GM21515 (cell line): ENCODE results near the gene CXXC1.
"Not testable (repeated sequence)": the region's sequence is repeated elsewhere in the genome, so short reads cannot be mapped to it uniquely, and the experiment has no call there.

Experiments
- ATAC-seq: cut with Tn5 transposase; IDR thresholded peaks from one replicate; pipeline ENCODE4 v1.9.1; 2021; ENCODE audit not compliant: unreplicated experiment

The CXXC1 gene

DNA sequence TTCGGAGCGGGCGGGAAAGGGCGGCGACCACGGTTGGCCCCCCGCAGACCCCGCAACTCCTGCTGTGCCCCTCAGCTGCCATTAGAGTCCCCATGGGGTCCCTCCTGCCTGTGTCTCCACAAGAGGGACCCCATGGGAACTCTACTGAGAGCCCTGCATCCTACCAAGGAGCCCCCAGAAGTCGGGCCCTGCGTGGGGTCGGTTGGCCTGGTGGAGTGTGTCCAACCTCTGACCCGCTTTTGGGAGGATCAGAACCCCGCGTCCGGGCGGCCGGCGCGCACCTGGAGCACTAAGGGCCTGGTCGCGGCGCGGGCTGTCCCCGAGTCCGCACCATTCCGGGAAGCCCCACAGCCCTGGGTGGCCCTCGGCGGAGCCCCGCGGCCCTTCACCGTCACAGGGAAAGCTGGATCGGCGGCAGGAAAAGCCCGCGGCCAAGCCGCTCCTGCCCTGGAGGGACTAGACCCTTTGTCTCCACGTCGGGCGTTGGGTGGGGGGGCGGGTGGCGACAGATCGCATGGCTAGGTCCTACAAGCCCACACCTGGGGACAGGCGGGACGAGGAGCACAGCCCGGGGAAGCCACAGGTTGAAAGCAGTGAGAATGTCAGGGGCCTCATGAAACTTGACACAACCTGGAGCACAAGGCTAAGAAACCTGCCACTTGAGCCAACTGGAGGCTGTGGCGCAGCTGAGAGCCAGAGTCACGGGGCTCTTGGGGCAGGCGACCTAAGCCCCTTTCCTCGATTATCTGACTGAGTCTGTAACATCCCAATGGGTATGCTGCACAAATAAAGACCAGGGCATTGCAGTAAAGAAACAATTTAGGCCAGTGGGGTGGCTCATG is 11.2 kb upstream of the CXXC1 start:
- ATAC-seq: no peak

DNA sequence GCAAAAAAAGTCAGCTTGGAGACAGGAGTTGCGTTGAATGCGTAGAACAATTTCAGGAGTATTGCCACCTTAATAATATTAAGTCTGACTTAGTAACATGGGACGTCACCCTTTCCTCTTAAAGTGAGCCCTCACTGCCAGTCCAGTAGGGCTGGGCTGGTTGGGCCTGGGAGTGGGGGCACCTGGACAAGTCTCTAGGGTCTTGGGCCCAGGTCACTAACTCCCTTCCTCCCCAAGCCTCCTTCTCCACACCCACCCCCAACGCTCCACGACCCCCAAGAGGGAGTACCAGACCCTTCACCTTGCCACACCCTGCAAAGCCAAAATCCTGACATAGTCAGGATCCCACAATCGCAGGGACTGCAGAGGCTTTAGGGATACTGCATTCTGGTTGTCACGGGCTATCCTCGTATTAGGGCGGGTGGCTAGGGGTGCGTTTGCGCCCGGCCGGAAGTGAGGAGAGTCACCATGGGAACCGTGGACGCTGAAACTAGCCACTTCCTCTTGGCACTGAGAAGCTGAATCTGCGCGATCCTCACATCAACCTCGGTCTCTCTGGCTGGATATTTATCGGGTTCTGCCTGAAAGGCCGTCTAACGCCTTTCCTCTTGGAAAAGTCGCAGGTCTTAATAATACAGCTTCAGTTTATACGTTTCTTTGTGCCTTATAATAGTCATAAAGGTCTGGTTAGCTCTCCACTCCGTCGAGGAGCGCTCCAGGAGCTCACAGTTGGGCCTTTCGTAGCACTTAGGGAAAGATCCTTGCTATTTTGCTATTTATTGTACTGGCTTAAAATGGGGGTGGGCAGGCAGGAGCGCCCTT is 10.3 kb upstream of the CXXC1 start:
- peak; percentile 97 for ATAC-seq

DNA sequence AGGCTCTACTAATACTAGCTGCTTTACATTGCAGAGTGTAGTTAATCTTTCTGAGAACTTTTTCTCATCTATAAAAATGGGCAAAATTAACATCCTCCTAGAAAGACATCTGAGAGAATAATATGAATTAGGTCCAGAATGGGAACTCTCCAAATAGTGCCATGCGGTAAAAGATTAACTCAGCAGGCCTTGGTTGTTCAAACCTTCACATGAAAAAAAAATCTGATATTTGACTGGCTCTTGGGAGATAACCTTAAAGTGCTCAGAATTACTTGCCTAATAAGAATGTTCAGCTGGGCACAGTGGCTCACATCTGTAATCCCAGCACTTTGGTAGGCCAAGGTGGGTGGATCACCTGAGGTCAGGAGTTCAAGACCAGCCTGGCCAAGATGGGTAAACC is 5.5 kb upstream of the CXXC1 start:
- ATAC-seq: no peak

DNA sequence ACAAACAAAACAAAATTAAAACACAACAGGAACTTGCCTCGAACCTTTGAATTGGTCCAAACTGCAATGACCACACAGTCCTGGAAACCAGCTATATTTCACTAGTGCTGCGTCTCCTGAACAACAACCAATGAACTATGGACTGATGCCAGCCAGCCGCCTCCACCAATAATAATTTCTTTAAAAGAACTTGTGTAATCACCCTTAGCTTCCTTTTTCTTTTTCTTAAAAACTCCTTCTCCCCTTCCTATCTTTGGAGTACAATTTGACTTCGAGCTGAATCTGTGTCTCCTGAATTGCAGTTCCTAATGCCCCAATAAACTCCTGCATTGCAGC is 1.6 kb upstream of the CXXC1 start:
- no peak for ATAC-seq

DNA sequence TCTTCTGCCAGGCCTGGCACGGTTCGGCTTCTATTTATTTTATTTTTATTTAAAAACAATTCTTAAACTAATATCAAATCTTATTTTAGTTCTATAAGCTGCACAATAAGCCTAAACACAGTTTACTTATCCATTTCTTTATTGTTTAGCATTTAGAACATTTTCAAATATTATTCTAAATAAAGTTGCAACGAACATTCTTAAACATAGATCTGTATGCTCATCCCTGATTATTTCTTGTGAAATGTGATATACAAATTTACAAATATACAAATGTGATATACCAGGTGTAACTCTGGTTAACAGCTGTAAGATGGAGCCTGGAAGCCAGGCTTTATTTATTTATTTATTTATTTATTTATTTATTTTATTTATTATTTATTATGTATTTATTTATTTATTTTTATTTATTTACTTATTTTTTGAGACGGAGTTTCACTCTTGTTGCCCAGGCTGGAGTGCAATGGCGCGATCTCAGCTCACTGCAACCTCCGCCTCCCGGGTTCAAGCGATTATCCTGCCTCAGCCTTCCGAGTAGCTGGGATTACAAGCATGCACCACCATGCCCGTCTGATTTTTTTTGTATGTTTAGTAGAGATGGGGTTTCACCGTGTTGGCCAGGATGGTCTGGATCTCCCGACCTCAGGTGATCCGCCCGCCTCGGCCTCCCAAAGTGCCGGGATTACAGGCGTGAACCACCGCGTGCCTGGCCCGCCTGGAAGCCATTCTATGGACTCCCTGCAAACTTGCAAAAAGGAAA is 1.0 kb upstream of the CXXC1 start:
- ATAC-seq: not testable (repeated sequence)

DNA sequence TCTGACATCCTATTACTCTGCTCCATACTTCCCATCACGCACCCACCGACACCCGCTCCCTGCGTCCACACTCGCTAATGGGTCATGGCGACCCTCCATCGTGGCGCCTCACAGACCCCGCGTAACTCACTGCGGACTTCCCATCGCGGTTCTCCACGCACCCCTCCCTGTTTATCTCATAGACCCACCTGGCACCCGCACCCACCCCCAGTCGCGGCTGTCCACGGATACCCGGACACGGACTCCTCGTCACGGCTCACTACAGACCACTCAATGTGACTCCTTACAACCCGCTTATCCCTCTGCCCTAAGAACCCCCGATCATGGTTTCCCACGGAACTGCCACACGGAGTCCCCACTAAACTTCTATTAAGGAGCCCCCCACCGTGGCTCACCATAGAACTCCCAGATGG is 458 bp downstream of the CXXC1 start:
- ATAC-seq: peak; percentile 0

DNA sequence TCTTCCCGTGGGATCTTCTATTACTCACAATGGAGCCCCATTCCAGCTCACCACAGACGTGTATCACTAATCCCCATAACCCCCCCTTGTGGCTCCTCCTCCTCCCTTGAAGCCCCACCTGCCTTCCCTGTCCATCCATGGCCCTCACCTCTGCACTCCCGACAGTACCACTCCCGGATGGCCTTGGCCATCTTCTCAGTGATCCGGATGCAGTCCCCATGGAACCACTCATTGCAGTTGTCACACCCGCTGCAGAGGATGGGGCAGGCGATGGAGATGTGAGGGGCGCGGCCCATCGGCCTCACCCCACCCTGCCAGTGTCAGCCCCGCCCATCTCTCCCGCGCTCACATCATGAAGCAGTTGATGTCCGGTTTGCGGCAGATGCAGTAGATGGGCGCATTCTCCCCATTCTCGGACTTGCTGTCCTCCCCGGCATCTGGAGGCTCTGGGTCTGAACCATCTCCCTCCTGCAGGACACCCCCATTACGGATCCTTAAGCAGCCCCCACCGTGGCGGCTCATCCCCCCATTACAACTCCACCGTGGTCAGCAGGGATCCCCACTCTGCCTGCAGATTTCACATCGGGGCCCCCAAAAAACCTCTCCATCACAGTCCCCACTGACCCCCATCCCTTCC is 983 bp downstream of the CXXC1 start:
- no peak for ATAC-seq

DNA sequence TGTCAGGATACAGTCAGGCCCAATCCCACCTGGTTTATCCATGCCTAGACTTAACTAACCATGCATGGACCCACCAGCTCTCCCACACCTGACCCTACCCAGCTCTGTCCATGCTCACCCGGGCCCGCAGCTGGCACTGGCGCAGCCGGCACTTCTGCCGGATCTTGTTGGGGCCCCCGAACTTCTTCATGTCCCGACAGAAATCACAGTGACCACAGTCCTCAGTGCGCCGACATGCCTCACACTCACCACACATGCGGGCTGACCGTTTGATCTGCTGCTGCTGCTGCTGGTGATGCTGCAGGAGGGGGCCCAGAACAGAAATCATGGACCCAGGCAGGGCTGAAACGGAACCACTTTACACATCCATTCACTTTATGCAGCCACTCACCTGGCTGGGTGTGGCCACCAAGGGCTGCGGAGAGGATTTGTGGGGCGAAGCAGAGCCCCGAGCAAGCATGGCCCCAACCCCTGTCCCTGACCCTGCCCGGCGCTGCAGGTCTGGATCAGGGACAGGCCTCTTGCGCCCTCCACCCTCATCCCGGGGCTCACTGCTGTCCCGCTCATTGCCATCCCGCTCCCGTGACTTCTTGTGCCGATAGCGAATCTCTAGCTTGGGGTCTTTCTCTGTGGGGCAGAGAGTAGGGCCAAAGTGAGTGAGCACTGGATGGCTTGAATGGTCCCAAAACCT is 1.7 kb downstream of the CXXC1 start:
- no peak for ATAC-seq

DNA sequence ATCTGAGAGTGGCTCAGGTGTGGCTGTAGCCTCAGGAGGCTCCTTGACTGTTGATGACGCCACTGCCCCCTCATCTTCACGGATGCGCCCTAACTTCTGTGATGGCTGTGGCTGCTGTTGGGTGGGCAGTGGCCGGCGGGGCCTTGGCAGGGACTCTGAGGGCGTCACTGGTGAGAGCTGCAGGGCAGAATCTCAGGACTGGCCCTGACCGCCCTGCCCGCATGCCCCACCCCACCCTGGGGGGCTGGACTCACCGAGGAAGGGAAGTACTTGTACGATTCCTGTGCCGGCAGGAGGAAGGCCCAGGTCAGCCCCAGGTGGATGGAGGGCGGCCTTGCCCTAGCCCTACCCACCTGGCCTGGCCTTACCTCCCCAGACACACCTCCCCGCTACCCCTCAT is 2.4 kb downstream of the CXXC1 start:
- no peak for ATAC-seq

DNA sequence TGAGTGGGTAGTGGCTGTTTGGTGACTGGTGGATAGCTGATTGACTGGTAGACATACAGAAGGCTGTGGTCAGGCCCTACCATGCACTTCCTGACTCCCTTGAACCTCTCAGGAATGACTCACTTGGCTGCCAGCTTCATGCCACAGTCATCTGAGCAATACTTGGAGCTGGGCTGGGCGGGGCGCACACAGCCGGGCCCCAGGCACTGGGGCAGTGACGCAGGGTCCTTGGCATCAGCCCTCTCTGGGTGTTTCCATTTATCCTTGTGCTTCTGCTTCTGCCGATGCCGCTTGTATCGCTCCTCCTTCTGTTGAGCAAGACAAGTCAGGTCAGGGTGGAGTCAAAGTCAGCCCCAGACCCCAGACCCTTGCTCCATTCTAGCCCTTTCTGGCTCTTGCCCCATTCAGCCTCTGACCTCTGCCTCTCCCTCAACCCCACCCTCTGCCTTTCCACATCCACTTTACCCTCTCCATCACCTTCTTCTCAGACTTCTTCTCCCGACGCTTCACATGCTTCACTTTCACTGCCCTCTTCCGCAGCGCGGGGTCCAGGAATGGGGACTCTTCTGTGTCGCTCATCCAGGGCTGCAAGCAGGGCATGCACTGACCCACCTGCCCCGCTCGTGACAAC is 3.1 kb downstream of the CXXC1 start:
- no peak for ATAC-seq

DNA sequence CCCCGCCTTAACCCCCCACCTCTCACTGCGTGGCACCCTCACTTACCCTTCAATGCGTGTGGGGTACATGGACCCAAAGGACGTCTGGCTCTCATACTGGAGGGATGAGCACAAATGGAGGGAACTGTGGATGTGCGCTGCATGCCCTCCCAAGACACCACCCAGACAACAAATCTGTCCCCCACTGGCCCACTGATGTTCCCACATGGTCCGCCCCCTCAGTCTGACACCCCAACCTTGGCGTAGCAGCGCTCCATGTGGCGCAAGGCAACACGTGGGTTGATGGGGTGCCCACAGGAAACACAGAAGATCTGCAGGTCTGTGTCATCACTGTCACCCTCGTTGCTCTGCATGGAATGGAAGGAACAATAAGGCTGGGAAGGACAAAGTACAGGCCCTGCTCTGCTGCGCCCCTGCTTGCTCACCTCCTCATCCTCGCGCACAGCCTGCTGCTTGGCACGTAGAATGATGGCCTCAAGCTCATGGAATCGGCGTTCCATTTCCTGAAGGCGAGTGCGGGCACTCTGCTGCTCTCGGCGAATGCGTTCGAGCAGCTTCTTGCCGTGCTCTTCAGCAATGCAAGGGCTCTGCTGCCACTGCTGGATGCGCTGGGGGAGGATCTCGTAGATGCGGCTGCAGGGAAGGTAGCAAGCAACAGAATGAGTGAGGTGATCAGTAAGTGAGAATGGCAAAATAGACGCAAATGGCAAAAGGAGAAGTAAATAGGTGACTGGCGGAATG is 3.9 kb downstream of the CXXC1 start:
- ATAC-seq: no peak

DNA sequence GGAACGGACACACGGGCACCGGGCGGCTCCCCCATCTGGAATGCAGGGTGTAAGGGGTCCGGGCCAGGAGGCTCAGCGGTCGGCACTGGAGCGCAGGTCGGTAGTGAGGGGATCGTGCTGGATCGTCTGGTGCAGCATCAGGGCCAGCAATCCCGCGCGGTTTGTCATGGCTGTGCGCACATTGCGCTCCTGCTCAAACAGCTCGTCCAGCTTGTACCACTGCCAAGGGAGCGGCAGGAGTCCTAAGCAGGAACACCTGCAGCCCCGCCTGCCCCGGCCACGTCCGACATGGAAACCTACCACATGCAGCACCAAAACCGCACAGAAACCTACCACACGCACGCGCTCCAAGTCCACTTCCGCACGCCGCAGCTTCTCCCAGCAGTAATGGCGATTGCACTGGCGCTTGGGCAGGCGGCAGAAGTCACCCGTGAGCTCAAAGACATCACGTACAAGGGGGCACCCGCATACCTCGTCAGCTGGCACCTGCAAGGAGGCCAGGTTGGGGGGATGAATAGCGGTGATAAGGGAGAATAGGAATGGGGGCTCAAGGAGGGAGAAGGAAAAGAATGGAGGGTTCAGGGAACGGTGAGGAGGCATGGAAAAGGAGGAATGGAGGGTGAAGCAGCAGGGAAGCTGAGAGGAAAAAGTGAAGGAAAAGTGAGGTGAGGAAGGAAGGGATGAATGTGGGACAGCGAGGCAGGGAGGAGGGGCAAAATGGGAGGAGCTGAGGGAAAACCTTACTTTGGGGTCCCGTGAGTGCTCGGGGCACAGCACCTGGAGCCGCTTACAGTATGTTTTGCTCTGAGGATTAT is 4.8 kb downstream of the CXXC1 start:
- no peak for ATAC-seq

DNA sequence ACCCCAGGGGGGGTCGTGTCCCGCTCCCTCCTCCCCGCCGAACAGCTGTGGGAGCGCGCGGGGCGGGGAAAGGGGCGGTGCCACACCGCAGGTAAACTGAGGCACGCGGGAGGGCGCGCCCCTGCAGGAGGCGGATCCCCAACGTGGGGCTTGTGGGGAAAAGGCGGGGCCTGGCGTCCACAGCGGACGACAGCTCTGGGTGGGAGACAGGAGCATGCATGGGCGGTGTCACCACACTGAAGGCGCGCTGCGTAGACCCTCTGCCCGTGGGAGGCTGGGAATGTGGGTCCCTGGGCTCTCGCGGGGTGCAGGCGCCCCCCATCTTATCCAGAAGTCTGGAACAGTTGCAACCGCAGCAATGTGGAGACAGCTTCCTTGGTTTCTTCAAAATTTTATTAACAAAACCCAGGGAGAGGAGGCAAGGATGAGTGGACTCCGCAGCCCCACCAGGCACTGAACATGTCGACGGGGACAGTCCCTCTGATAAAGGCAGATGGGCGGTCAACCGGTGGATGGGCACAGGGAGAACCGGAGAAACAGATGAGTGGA is 5.4 kb downstream of the CXXC1 start:
- peak; percentile 3 for ATAC-seq

DNA sequence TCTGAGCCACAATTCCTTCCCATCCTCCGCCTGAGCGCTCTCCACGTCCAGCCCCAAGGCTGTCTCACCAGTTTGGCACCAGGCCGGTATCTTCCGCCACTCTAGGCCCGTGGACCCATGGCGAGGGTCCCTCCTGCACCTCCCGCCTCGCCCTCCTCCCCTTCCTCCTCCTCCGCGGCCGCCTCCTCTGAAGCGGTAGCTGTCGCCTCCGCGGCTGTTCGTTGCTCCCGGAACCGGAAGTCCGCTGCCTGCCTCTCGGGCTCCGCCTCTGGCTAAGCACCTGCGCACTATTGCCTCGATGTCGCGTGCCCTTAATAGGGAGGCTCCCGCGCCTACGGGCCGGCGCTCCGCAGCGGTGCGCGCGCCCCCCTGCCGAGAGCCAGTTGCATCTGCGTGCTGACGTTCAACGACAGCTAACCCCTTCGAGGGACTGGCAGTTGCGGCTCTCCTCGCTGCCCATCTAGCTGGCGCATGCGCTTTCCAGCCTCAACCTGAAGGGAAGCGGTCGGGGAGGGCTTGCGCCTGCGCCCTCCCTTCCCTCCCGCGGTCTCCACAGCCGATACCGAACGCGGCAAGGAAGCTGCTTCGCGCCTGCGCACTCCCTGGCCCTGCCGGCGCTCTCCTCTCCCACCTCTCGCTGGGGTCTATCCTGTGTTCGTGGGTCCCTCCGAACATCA is 6.1 kb downstream of the CXXC1 start, which contains the start of gene MBD1:
Gene MBD1 (minus strand): TSS at position 229 of the 677 bp plus-strand sequence. CDS start 1,531 bp downstream, outside the sequence.
- ATAC-seq: peak; percentile 76

DNA sequence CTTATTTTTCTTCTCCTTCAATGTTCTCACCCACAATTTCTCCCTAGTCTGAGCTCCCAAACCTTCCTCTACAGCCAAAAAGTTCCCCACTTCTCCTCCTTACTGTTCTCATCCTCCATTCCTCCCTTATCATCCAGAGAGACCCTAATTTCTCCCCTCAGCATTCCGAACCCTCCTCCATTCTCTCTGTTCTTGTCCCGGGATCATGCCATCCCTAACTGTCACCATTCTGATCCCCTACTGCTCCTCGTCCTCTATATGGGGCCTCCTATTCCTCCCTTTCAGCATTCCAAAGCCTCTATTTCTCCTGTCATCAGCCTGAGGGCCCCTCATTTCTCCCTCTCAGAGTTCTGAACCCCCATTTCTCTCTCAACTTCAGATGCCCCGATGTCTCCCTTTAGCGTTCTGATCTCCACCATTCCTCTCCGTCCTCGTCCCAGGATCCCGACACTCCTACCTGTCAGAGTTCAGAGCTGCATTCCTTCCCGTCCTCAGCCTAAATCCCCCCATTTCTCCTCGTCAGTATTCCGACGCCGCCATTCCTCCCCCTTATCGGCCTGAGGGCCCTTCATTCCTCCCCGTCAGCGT is 6.7 kb downstream of the CXXC1 start:
- ATAC-seq: no peak

DNA sequence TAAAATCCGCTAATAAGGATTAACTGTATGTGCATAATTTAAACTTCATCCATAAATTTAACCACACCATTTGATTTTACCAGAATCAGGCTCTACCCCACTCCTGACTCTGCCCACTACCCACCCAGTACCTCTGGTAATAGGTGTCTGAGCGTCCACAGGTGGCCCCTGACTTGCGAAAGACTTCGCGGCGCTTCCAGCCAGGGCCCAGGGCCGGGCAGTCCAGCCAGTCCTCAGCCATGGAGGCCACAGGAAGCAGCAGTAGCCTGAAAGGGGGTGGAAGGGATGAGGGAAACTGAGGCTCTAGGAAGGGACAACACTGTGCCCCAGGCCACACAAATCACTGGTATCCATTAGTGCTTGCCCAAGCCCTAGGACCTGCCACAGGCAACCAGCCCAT is 7.7 kb downstream of the CXXC1 start:
- ATAC-seq: no peak

DNA sequence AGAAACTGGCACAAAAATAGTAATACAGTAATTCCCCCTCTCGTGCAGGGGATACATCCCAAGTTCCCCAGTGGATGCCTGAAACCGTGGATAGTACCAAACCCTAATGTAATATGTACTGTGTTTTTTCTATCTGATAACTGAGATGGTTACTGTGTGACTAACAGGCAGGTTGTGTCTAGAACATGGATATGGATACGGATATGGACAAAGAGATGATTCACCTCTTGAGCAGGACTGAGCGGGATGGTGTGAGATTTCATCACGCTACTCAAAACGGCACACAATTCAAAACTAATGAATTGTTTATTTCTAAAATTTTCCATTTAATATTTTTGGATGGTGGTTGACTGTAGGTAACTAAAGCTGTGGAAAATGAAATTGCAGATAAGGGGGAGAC is 9.6 kb downstream of the CXXC1 start:
- ATAC-seq: no peak
